GM12878 (cell line): ENCODE measurements around the gene TESK2. TPM values are rescaled to one million over a fixed set of nuclear protein-coding genes. Genes with fewer than 3 reads are reported as not detected.

Source experiments
- ATAC-seq: fragments of 200-7000 bp; cut with Tn5 transposase; 3 replicates; pipeline ENCODE4 v1.9.1; 2020; ENCODE audit warnings: mild to moderate bottlenecking, moderate library complexity
- BruUV-seq: library from RNA; stranded (reverse); fragments of 400-500 nt; replicated peaks from 2 replicates; lab custom pipeline; 2021; lab: Mats Ljungman, UMichigan
- CTCF ChIA-PET: fragments of 300-600 bp; sonication (Branson Sonifier 250); formaldehyde crosslinking; extraction: SDS; loops from one replicate; lab custom pipeline; 2021; ENCODE audit warnings: inconsistent platforms; lab: Yijun Ruan, JAX
- POLR2A ChIA-PET: fragments of 350-600 bp; formaldehyde crosslinking; extraction: SDS; loops from one replicate; lab custom pipeline; 2021; ENCODE audit warnings: inconsistent platforms; lab: Charles Lee
- RAD21 ChIA-PET: fragments of 300-600 bp; sonication (Branson Sonifier 250); formaldehyde crosslinking; loops from one replicate; lab custom pipeline; 2023; ENCODE audit warnings: antibody characterized with exemption; ENCODE audit not compliant: unreplicated experiment; lab: Charles Lee
- SMC1A ChIA-PET: fragments of 300-600 bp; sonication (Branson Sonifier 250); formaldehyde crosslinking; loops from one replicate; lab custom pipeline; 2023; ENCODE audit not compliant: unreplicated experiment, uncharacterized antibody; lab: Charles Lee
- DNase-seq: peaks from one replicate; pipeline ENCODE4 v3.0.0-alpha.2; 2011; ENCODE audit warnings: low read depth, low spot score
- FAIRE-seq: peaks from 3 replicates; lab custom pipeline; 2011; peaks lifted over from hg19 to GRCh38; lab: Jason Lieb, UNC
- H2AFZ ChIP-seq: 2 replicates; pipeline ENCODE4 v1.6.0; 2011; ENCODE audit warnings: low read depth, low read length, control low read depth; ENCODE audit not compliant: control insufficient read depth
- H3K27ac ChIP-seq: 2 replicates; pipeline ENCODE4 v1.5.1; 2011; ENCODE audit warnings: control low read depth; ENCODE audit not compliant: control insufficient read depth, insufficient read depth
- H3K27me3 ChIP-seq, 2 experiments: replicated peaks in 1 of 2; 2 replicates each; pipeline versions ENCODE4 v1.6.0 to v1.6.1; 2011; ENCODE audit warnings: low read length in 1 of 2; ENCODE audit not compliant: control insufficient read depth in 2 of 2, insufficient read depth in 2 of 2
- H3K36me3 ChIP-seq, 2 experiments: 2 replicates each; pipeline ENCODE4 v1.5.1; 2011; ENCODE audit warnings: low read length in 1 of 2; ENCODE audit not compliant: control insufficient read depth in 2 of 2, insufficient read depth in 2 of 2
- H3K4me1 ChIP-seq: 2 replicates; pipeline ENCODE4 v1.6.1; 2011; ENCODE audit warnings: mild to moderate bottlenecking, low read length, moderate library complexity, mixed read lengths; ENCODE audit not compliant: control insufficient read depth, insufficient read depth
- H3K4me2 ChIP-seq: 2 replicates; pipeline ENCODE4 v1.6.0; 2011; ENCODE audit warnings: control low read depth; ENCODE audit not compliant: control insufficient read depth, insufficient read depth
- H3K4me3 ChIP-seq: fragments of 200-600 bp; sonication (generic); 2 replicates; pipeline ENCODE4 v1.5.1; 2016
- H3K79me2 ChIP-seq: 2 replicates; pipeline ENCODE4 v1.6.0; 2011; ENCODE audit warnings: low read length; ENCODE audit not compliant: control insufficient read depth, insufficient read depth
- H3K9ac ChIP-seq: 2 replicates; pipeline ENCODE4 v1.8.0; 2011; ENCODE audit warnings: low read length, control low read depth, mixed read lengths; ENCODE audit not compliant: control insufficient read depth, insufficient read depth
- H3K9me3 ChIP-seq: replicated peaks from 3 replicates; pipeline ENCODE4 v1.5.1; 2011; ENCODE audit warnings: mild to moderate bottlenecking, low read length; ENCODE audit not compliant: control insufficient read depth, insufficient read depth
- H4K20me1 ChIP-seq: 2 replicates; pipeline ENCODE4 v1.6.0; 2011; ENCODE audit not compliant: control insufficient read depth, insufficient read depth
- CBX5 ChIP-seq: sonication (generic); IDR thresholded peaks from 2 replicates; pipeline ENCODE4 v1.6.1; 2016; ENCODE audit warnings: low read depth, moderate library complexity, mild to moderate bottlenecking, inconsistent platforms
- CREB1 ChIP-seq: IDR thresholded peaks from 2 replicates; pipeline ENCODE4 v1.6.1; 2012; ENCODE audit warnings: low read depth, mild to moderate bottlenecking, inconsistent platforms
- EGR1 ChIP-seq, 2 experiments: IDR thresholded peaks; 1 replicate in 1 of 2; 2 replicates in 1 of 2; pipeline ENCODE4 v1.6.1; 2011 to 2012; ENCODE audit warnings: low read depth in 2 of 2, low read length in 2 of 2, borderline replicate concordance in 1 of 2, mild to moderate bottlenecking in 1 of 2, moderate library complexity in 1 of 2
- GATAD2B ChIP-seq: fragments of 450-650 bp; conservative IDR thresholded peaks from 2 replicates; pipeline ENCODE4 v1.6.1; 2017; ENCODE audit warnings: low read depth, mild to moderate bottlenecking, moderate library complexity
- JUNB ChIP-seq: IDR thresholded peaks from 2 replicates; pipeline ENCODE4 v1.6.1; 2016; ENCODE audit warnings: antibody characterized with exemption, mild to moderate bottlenecking
- NFIC ChIP-seq: IDR thresholded peaks from 2 replicates; pipeline ENCODE4 v1.6.1; 2012; ENCODE audit warnings: low read depth, mild to moderate bottlenecking, inconsistent platforms, low read length, moderate library complexity
- PAX5 ChIP-seq: IDR thresholded peaks from 2 replicates; pipeline ENCODE4 v1.6.1; 2011; ENCODE audit warnings: low read depth, low read length, borderline replicate concordance
- SMAD5 ChIP-seq: IDR thresholded peaks from 2 replicates; pipeline ENCODE4 v1.6.1; 2016; ENCODE audit warnings: antibody characterized with exemption, low read depth
- SPI1 ChIP-seq: IDR thresholded peaks from 2 replicates; pipeline ENCODE4 v1.6.1; 2011; ENCODE audit warnings: low read depth, mild to moderate bottlenecking, low read length, moderate library complexity, borderline replicate concordance; ENCODE audit not compliant: insufficient read depth
- ZNF24 ChIP-seq: fragments of 450-650 bp; IDR thresholded peaks from 2 replicates; pipeline ENCODE4 v1.6.1; 2017; ENCODE audit warnings: antibody characterized with exemption, mild to moderate bottlenecking
- in situ Hi-C: fragments of 300-500 bp; cut with MboI; formaldehyde crosslinking; loops from 9 replicates; pipeline ENCODE4 v1.14.3; 2018; ENCODE audit warnings: mixed read lengths
- intact Hi-C: fragments of 100-400 bp; cut with micrococcal nuclease; formaldehyde crosslinking; loops from one replicate; pipeline ENCODE4 v1.14.2; 2022; ENCODE audit not compliant: unreplicated experiment
- polyA plus RNA-seq, 11 experiments: library from polyadenylated mRNA; depleted of rRNA in 4 of 11; unstranded in 6 of 11; stranded (reverse) in 5 of 11; fragments of >200 nt; fragmentation: Nextera tagmentation in 4 of 11; fragmentation: Illumina TruSeq in 1 of 11; extraction: Ambion mirVana in 4 of 11; extraction: Trizol in 1 of 11; gene quantifications; 1 replicate in 1 of 11; 2 replicates in 10 of 11; pipeline versions ENCODE4 v1.2.1 to v1.2.3, GENCODE V29; 2011 to 2016; ENCODE audit warnings: inconsistent platforms in 2 of 11, missing spikeins in 2 of 11, low read depth in 1 of 11
- total RNA-seq, 4 experiments: library from RNA; depleted of rRNA in 3 of 4; stranded (reverse); fragments of >200 nt in 3 of 4; fragmentation: Illumina TruSeq in 1 of 4; extraction: Trizol in 1 of 4; gene quantifications; 2 replicates each; pipeline versions ENCODE4 v1.2.1 to v1.2.3, GENCODE V29; 2013 to 2021
- TF ChIP-seq, protein P1 (sequence below): IDR thresholded peaks from 2 replicates; pipeline ENCODE4 v1.6.1; 2011; ENCODE audit warnings: borderline replicate concordance, low read depth, mild to moderate bottlenecking, moderate library complexity, low read length; ENCODE audit not compliant: insufficient read depth, poor library complexity, severe bottlenecking
- TF ChIP-seq, protein P2 (sequence below): IDR thresholded peaks from 2 replicates; pipeline ENCODE4 v1.6.1; 2012; ENCODE audit warnings: improper control_type of control experiment, low read depth, low read length; ENCODE audit not compliant: insufficient replicate concordance
- TF ChIP-seq, protein P3 (sequence below): IDR thresholded peaks from 2 replicates; pipeline ENCODE4 v1.6.1; 2012; ENCODE audit warnings: low read depth, low read length, improper control_type of control experiment
- TF ChIP-seq, protein P4 (sequence below): IDR thresholded peaks from 2 replicates; pipeline ENCODE4 v1.6.1; 2012; ENCODE audit warnings: low read depth, low read length, improper control_type of control experiment

TESK2 gene
- total and polyA plus RNA-seq, 10 of the 15 experiments (the other 5 are each of a cell fraction or from before 2014, with no cell fraction given) = 2.2 to 10.0 (median 5.7) TPM

DNA sequence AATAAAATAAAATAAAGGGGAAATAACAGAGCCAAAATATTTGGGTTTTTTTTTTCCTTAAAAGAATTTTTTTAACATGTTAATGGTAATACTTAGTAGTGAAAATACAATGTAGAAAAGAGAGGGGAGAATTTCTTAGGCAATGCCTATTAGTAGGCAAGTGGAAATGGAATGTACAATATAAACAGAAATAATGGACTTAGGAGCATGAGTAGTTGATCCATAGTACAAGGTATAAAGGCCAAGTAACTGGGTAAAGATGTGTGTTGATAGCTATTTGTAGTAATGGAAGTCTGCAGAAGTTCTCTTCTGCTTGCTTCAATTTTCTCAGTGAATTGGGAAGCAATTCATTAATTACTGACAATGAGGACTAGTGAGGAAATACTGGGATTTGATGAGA is 34.4 kb downstream of the TESK2 start:
- Histone ChIP-seq H3K4me3 (no peak overlapping the region), H3K79me2 (no peaks in the 10 kb centered on the region), H2AFZ (no peak overlapping the region), H3K4me1 (peaks cover 4% of the 10 kb centered on the region; the same call in 1 of the 2 replicates), H3K27ac (no peak overlapping the region), H4K20me1 (no peaks in the 10 kb centered on the region), H3K4me2 (no peak overlapping the region), H3K36me3 (no peaks in the 10 kb centered on the region), H3K27me3 (no peaks in the 10 kb centered on the region), H3K9me3 (no peaks in the 10 kb centered on the region), H3K9ac (no peak overlapping the region)
- ATAC-seq = no peak
- POLR2A ChIA-PET = interaction anchor here (0.5 to 2.2 kb wide), 4 partner anchors 17 to 503 kb away, joined by 3 to 5 read pairs (median 3); partner anchors contain the start of gene TESK2
- CTCF ChIA-PET = interaction anchor here (0.6 to 1.3 kb wide), 2 partner anchors 17 to 58 kb away, joined by 3 read pairs; no protein-coding TSS in a partner anchor
- intact Hi-C loops = no loop called here
- no peak for FAIRE-seq
- DNase-seq = no peak
- no TSS peak for BruUV-seq
- SMC1A ChIA-PET = interaction anchor here (0.5 to 1.1 kb wide), 2 partner anchors 16 to 108 kb away, joined by 3 read pairs; no protein-coding TSS in a partner anchor
- RAD21 ChIA-PET = no interaction called here
- in situ Hi-C loops = no loop called here
- TF ChIP-seq SMAD5 (no peak), CBX5 (no peak), PAX5 (no peak), JUNB (no peak), ZNF24 (no peak), NFIC (no peak), CREB1 (no peak), EGR1 (IDR thresholded peaks at IDR 0.05; ENCODE audit: borderline replicate concordance in 1 of 2, low read depth in 2 of 2, low read length in 2 of 2) (no peak), SPI1 (no peak), GATAD2B (no peak)
- TF ChIP-seq, protein P1, sequence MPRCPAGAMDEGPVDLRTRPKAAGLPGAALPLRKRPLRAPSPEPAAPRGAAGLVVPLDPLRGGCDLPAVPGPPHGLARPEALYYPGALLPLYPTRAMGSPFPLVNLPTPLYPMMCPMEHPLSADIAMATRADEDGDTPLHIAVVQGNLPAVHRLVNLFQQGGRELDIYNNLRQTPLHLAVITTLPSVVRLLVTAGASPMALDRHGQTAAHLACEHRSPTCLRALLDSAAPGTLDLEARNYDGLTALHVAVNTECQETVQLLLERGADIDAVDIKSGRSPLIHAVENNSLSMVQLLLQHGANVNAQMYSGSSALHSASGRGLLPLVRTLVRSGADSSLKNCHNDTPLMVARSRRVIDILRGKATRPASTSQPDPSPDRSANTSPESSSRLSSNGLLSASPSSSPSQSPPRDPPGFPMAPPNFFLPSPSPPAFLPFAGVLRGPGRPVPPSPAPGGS = no peak
- TF ChIP-seq, protein P2, sequence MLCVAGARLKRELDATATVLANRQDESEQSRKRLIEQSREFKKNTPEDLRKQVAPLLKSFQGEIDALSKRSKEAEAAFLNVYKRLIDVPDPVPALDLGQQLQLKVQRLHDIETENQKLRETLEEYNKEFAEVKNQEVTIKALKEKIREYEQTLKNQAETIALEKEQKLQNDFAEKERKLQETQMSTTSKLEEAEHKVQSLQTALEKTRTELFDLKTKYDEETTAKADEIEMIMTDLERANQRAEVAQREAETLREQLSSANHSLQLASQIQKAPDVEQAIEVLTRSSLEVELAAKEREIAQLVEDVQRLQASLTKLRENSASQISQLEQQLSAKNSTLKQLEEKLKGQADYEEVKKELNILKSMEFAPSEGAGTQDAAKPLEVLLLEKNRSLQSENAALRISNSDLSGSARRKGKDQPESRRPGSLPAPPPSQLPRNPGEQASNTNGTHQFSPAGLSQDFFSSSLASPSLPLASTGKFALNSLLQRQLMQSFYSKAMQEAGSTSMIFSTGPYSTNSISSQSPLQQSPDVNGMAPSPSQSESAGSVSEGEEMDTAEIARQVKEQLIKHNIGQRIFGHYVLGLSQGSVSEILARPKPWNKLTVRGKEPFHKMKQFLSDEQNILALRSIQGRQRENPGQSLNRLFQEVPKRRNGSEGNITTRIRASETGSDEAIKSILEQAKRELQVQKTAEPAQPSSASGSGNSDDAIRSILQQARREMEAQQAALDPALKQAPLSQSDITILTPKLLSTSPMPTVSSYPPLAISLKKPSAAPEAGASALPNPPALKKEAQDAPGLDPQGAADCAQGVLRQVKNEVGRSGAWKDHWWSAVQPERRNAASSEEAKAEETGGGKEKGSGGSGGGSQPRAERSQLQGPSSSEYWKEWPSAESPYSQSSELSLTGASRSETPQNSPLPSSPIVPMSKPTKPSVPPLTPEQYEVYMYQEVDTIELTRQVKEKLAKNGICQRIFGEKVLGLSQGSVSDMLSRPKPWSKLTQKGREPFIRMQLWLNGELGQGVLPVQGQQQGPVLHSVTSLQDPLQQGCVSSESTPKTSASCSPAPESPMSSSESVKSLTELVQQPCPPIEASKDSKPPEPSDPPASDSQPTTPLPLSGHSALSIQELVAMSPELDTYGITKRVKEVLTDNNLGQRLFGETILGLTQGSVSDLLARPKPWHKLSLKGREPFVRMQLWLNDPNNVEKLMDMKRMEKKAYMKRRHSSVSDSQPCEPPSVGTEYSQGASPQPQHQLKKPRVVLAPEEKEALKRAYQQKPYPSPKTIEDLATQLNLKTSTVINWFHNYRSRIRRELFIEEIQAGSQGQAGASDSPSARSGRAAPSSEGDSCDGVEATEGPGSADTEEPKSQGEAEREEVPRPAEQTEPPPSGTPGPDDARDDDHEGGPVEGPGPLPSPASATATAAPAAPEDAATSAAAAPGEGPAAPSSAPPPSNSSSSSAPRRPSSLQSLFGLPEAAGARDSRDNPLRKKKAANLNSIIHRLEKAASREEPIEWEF = no peak
- TF ChIP-seq, protein P3, sequence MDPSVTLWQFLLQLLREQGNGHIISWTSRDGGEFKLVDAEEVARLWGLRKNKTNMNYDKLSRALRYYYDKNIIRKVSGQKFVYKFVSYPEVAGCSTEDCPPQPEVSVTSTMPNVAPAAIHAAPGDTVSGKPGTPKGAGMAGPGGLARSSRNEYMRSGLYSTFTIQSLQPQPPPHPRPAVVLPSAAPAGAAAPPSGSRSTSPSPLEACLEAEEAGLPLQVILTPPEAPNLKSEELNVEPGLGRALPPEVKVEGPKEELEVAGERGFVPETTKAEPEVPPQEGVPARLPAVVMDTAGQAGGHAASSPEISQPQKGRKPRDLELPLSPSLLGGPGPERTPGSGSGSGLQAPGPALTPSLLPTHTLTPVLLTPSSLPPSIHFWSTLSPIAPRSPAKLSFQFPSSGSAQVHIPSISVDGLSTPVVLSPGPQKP = no peak
- TF ChIP-seq, protein P4, sequence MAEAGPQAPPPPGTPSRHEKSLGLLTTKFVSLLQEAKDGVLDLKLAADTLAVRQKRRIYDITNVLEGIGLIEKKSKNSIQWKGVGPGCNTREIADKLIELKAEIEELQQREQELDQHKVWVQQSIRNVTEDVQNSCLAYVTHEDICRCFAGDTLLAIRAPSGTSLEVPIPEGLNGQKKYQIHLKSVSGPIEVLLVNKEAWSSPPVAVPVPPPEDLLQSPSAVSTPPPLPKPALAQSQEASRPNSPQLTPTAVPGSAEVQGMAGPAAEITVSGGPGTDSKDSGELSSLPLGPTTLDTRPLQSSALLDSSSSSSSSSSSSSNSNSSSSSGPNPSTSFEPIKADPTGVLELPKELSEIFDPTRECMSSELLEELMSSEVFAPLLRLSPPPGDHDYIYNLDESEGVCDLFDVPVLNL = no peak
